Chondrocyte (in vitro differentiated cells): ENCODE results near the gene SH3PXD2A. TPM values are rescaled to one million over a fixed set of nuclear protein-coding genes. Genes with fewer than 3 reads are reported as not detected.

Experiments
- DNase-seq: peaks from one replicate; pipeline ENCODE4 v3.0.0; 2021; ENCODE audit warnings: mixed read lengths, low spot score
- H3K27ac Mint-ChIP-seq: one replicate; pipeline ENCODE4 v1.8.0; 2021; ENCODE audit warnings: mild to moderate bottlenecking, moderate library complexity, mixed read lengths; ENCODE audit not compliant: unreplicated experiment
- H3K27me3 Mint-ChIP-seq: 2 replicates; pipeline ENCODE4 v1.8.0; 2021; ENCODE audit warnings: low read depth, mixed read lengths
- H3K36me3 Mint-ChIP-seq: 2 replicates; pipeline ENCODE4 v1.8.0; 2021; ENCODE audit warnings: low read depth, mixed read lengths
- H3K4me1 Mint-ChIP-seq: 2 replicates; pipeline ENCODE4 v1.8.0; 2021; ENCODE audit warnings: low read depth, mild to moderate bottlenecking, mixed read lengths
- H3K4me3 Mint-ChIP-seq: one replicate; pipeline ENCODE4 v1.8.0; 2021; ENCODE audit warnings: mild to moderate bottlenecking, moderate library complexity, mixed read lengths; ENCODE audit not compliant: unreplicated experiment
- H3K9me3 Mint-ChIP-seq: 2 replicates; pipeline ENCODE4 v1.8.0; 2021; ENCODE audit warnings: low read depth, mixed read lengths
- total RNA-seq: library from RNA; stranded (reverse); gene quantifications from 3 replicates; pipeline ENCODE4 v1.2.1, GENCODE V29; 2021
- TF ChIP-seq, protein P1 (sequence below): fragments of 200-600 bp; sonication (generic); IDR thresholded peaks from 2 replicates; pipeline ENCODE4 v1.5.0; 2021; ENCODE audit warnings: antibody characterized with exemption, mild to moderate bottlenecking, moderate library complexity

The SH3PXD2A gene
- total RNA-seq, 1 donor from 2014 or later = 46.0 TPM

DNA sequence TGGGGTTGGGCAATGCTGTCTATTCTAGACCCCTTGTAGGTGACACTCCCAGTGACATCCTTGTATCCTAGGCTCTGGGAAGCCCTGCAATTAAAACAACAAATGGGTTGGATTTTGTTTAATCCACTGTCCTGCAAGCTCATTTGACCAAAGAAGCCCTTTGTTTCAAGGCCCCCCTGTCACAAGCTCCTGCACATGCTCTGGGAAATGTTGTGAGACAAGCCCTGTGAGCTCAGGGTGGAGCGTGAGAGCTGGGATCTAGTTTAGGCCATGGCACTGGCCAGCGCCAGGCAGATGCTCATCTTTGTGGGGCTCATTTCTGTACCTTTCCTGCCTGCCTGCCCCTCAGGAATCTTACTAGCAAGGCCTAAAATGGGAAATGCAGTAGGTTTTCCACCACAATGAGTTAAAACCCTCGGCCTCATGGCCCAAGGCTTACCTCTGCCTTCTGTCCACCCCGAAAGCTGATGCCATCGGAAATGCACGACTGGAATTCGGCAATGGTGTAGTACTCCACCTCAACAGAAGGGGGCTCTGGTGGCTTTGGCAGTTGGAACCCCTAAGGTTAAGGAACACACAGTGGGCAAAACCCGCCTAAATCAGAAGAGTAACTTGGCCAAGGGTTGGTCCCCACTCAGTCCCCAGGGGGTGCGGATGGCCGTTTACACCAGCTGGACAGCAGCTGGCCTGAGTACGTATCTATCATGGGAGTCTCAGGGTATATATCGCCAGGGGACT, 249.8 kb downstream of the SH3PXD2A start:
- DNase-seq = peak; percentile 64
- Mint-ChIP-seq H3K4me1 (peaks cover 5% of the 10 kb centered on the region), H3K27ac (no peak overlapping the region), H3K9me3 (no peaks in the 10 kb centered on the region), H3K4me3 (no peak overlapping the region), H3K36me3 (peaks cover 17% of the 10 kb centered on the region), H3K27me3 (no peaks in the 10 kb centered on the region)
- TF ChIP-seq, protein P1, sequence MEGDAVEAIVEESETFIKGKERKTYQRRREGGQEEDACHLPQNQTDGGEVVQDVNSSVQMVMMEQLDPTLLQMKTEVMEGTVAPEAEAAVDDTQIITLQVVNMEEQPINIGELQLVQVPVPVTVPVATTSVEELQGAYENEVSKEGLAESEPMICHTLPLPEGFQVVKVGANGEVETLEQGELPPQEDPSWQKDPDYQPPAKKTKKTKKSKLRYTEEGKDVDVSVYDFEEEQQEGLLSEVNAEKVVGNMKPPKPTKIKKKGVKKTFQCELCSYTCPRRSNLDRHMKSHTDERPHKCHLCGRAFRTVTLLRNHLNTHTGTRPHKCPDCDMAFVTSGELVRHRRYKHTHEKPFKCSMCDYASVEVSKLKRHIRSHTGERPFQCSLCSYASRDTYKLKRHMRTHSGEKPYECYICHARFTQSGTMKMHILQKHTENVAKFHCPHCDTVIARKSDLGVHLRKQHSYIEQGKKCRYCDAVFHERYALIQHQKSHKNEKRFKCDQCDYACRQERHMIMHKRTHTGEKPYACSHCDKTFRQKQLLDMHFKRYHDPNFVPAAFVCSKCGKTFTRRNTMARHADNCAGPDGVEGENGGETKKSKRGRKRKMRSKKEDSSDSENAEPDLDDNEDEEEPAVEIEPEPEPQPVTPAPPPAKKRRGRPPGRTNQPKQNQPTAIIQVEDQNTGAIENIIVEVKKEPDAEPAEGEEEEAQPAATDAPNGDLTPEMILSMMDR = peak; percentile 80

DNA sequence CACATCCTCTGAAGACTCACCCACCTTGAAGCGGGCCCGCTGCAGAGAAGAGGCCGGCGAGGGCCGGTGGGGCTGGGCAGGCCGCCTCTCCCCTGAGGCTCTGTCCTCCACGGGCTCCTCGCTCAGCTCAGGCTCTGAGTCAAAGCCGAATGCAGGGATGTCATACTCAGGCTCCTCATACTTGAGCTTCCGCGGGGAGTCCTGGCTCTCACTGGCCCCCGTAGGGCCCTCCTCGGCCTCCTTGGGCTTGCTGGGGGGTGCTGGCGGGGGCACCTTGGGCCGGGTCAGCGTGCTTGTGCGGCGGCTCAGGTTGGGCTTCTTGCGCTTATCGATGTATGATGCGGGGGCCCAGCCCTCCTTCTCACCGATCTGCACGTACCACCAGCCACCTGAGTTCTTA, 252.0 kb downstream of the SH3PXD2A start:
- no peak for DNase-seq
- Mint-ChIP-seq H3K4me3 (no peak overlapping the region), H3K27ac (no peak overlapping the region), H3K27me3 (no peaks in the 10 kb centered on the region), H3K4me1 (peaks cover 9% of the 10 kb centered on the region), H3K36me3 (peaks cover 14% of the 10 kb centered on the region), H3K9me3 (no peaks in the 10 kb centered on the region)
- TF ChIP-seq, protein P1 = no peak

DNA sequence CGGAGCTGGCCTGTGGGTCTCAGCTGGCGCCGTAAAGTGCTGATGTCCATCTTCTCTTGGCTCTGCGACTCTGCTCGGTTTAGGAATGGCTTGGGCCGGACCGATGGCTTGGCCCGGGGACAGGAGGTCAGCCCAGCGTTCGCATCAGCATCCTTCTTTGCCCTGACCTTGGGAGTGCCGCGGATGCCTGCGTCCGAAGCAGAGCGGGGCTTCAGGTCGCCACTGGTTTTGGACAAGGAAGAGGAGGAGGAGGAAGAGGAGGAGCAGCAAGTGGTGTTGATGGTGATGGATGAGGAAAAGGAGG, 252.6 kb downstream of the SH3PXD2A start:
- DNase-seq = no peak
- TF ChIP-seq, protein P1 = no peak
- peaks cover 9% of the 10 kb centered on the region for H3K4me1 Mint-ChIP-seq

GRCh38 chr10:103602028-103602851, 253.1 kb downstream of the SH3PXD2A start:
- DNase-seq = no peak
- Mint-ChIP-seq H3K36me3 (peaks cover 14% of the 10 kb centered on the region), H3K4me3 (no peak overlapping the region), H3K9me3 (no peaks in the 10 kb centered on the region), H3K27ac (no peak overlapping the region), H3K27me3 (no peaks in the 10 kb centered on the region), H3K4me1 (peaks cover 9% of the 10 kb centered on the region)
- TF ChIP-seq, protein P1 = no peak

More for the DNA sequence above, 252.6 kb downstream of the SH3PXD2A start:
- H3K9me3 Mint-ChIP-seq = no peaks in the 10 kb centered on the region
- H3K27me3 Mint-ChIP-seq = no peaks in the 10 kb centered on the region
- no peak overlapping the region for H3K4me3 Mint-ChIP-seq
- H3K27ac Mint-ChIP-seq = no peak overlapping the region
- H3K36me3 Mint-ChIP-seq = peaks cover 14% of the 10 kb centered on the region

DNA sequence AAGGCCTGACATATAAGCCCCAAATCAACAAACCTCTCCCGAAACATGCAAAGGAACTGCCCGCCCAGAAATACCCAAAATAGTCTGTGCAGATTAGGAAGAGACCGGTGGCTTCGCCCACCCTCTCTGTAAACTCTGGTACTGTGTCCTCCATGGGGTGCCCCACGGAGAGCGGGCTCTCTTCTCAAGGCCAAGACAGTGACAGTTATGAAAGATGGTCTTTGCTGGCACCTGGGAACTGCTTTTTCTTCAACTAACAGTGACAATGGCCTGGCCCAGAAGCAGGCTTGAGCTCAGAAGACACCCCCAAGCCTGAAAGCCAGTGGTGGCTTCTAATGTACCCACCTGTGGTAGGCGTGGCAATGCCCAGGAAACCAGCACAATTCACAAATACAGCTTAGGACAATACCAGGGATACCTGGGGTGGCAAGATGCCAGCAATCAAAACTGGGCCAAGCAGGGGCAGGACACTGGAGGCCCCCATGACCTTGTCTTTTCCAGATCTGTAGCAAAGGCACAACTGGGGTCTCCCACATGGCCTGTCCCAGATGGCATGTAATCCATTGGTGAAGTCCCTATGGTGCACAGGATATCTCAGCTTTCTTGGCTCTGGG, 254.3 kb downstream of the SH3PXD2A start:
- no peak overlapping the region for H3K4me3 Mint-ChIP-seq
- no peak for DNase-seq
- peaks cover 13% of the 10 kb centered on the region for H3K36me3 Mint-ChIP-seq
- peaks cover 9% of the 10 kb centered on the region for H3K4me1 Mint-ChIP-seq
- no peak overlapping the region for H3K27ac Mint-ChIP-seq
- H3K27me3 Mint-ChIP-seq = no peaks in the 10 kb centered on the region
- no peaks in the 10 kb centered on the region for H3K9me3 Mint-ChIP-seq
- TF ChIP-seq, protein P1 = no peak
